ENCODE results near the gene SELENON.

DNA sequence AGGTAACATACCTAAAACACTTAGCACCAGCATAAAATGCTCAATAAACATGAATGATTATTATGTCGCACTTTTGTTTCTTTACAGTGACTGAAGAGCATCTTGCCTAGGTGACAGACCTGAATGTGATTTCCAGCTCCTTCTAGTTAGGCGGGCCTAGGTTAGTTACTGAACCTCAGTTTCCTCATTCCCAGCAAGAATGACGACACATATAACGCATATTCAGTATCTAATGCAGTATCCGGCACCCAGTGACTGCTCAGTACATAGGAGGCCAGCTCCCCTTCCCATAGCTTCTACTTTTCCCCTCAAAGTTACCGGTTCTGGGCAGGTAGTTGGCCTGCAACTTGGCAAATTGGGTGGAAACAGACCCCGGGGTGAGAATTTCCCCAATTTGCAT lies 58.5 kb downstream of the SELENON start:
- TF ChIP-seq, protein P1, sequence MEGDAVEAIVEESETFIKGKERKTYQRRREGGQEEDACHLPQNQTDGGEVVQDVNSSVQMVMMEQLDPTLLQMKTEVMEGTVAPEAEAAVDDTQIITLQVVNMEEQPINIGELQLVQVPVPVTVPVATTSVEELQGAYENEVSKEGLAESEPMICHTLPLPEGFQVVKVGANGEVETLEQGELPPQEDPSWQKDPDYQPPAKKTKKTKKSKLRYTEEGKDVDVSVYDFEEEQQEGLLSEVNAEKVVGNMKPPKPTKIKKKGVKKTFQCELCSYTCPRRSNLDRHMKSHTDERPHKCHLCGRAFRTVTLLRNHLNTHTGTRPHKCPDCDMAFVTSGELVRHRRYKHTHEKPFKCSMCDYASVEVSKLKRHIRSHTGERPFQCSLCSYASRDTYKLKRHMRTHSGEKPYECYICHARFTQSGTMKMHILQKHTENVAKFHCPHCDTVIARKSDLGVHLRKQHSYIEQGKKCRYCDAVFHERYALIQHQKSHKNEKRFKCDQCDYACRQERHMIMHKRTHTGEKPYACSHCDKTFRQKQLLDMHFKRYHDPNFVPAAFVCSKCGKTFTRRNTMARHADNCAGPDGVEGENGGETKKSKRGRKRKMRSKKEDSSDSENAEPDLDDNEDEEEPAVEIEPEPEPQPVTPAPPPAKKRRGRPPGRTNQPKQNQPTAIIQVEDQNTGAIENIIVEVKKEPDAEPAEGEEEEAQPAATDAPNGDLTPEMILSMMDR (conservative IDR thresholded peaks at IDR 0.05; ENCODE audit: low read depth, low read length) = no peak
- no peak for TF ChIP-seq EZH2 (IDR thresholded peaks at IDR 0.05; ENCODE audit: low read length, unreplicated experiment)

Measured in PC-3 (cell line).